Measurements from ENCODE around the gene SLC25A30.
"Not testable (repeated sequence)": the region's sequence is repeated elsewhere in the genome, so short reads cannot be mapped to it uniquely, and the experiment has no call there.

The SLC25A30 gene

DNA sequence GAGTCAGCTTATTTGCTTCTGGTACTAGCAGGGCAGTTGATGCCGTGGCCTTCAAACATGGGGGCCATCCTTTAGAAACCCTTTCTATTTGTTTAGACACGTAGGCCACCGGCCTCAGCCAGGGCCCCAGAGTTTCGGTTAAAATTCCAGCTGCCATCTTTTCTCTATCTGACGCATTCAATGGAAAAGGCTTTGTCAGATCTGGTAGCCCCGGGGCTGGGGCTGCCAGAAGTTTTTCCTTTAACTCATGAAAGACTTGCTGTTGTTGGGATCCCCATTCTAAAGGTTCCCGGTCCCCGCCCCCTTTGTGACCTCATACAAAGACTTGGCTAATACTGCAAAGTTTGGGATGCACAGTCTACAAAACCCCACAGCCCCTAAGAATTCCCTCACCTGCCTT is 41.5 kb downstream of the SLC25A30 start:
- DNase-seq; in situ Hi-C loops (cut with HindIII; ENCODE audit: low pct_ligation_motif_present, low pct_unique_long_range_greater_than_20kb, low sequenced_read_pairs): not testable (repeated sequence)

DNA sequence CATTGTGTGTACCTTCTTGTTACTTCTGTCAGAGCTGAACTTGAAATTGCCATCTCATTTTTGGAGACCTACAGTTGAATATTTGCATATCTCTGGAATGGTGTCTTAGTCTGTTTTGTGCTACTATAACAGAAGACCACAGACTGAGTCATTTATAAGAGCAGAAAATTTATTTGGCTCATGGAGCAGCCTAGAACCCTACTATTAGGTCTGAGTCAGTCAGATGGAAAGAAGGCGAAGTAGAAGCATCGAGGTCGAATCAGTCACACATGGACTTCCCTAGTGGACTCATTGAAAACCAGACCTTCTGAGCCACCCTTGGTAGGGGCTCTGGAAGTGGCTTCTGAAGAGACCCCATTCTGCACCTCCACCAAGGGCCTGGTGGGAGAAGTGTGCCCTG is 43.3 kb downstream of the SLC25A30 start:
- in situ Hi-C loops (cut with HindIII; ENCODE audit: low pct_ligation_motif_present, low pct_unique_long_range_greater_than_20kb, low sequenced_read_pairs): no loop called here

DNA sequence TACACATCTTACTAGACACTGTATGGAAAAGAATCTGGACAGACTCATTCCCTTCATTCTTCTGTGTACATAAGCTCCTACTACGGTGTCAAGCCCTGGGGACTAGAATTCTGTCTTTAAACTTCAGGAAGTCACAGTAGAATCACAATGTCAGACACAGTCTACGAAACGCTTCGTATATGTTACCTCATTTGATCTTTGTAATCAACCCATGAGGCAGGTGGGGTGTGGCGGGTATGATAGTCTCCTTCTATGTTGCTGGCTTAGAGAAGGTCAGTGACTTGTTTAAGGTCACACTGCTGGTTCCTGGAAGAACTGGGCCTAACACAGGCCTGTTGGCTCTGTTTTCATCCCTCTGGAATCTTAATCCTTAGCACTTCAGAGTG is 45.0 kb downstream of the SLC25A30 start:
- in situ Hi-C loops (cut with HindIII; ENCODE audit: low pct_ligation_motif_present, low pct_unique_long_range_greater_than_20kb, low sequenced_read_pairs): no loop called here
- DNase-seq: no peak

More for the DNA sequence above, 43.3 kb downstream of the SLC25A30 start:
- no peak for DNase-seq

DNA sequence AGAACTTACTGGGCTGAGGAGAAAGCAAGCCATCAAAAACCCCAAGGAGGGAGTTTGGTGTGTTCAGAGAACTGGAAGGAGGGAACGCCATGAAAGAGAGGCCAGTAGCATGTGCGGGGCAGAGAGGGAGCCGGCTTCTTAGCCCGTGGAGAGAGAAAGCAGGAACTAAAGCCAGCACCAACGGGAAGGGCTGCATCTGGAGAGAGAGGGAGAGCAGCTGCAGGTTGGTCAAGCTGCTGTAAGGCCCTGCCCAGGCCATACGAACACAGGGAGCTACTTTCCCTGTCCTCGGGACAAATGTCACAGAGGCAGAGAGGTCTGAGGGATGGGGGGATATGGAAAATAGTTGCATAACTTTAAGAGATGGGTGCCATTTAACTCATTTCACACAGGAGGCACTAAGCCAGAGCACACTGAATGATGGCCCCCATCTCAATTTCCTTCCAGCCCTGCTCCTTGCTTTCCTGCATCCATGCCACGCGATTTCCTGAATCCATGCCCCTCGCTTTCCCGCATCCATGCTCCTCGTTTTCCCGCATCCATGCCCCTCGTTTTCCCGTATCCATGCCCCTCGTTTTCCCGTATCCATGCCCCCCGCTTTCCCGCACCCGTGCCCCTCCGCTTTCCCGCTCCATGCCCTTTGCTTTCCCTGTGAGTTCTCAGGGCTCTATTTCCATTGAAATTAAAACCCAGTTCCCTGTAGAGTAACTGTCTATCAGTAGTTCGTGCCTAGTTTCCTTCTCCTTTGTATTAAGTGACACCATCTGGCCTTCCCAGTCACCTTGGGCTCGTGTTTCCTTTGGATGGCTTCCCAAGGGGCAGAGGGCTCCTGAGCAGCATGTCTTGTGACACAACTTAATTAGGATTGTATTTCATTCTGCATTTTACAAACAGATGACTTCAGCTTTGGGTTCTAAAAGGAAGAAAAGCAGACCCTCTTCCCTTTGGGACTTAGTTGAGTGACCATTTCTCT is 45.7 kb downstream of the SLC25A30 start:
- in situ Hi-C loops (cut with HindIII; ENCODE audit: low pct_ligation_motif_present, low pct_unique_long_range_greater_than_20kb, low sequenced_read_pairs): no loop called here
- DNase-seq: no peak

DNA sequence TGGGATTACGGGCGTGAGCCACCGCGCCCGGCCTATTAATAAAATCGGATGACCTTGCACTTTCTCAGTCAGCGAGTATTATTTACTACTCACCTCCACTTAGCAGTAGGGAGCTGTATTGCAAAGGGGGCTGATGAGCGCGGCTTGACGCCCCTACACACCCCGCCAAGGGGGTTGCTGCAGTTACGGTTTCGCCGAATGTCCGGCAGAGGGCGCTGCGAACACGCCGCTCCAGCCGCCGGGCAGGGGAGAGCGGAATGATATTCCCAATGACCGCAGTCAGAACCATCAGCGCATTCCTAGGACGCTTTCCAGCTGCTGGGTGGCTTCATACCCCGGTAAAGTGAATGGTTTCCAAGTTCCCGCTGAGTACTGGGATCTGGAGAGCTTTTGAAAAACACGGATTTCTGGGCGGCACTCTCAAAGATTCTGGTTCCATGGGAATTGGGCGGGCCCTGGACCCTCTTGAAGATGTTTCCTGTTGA is 47.2 kb downstream of the SLC25A30 start:
- DNase-seq: peak; percentile 76
- in situ Hi-C loops (cut with HindIII; ENCODE audit: low pct_ligation_motif_present, low pct_unique_long_range_greater_than_20kb, low sequenced_read_pairs): no loop called here

DNA sequence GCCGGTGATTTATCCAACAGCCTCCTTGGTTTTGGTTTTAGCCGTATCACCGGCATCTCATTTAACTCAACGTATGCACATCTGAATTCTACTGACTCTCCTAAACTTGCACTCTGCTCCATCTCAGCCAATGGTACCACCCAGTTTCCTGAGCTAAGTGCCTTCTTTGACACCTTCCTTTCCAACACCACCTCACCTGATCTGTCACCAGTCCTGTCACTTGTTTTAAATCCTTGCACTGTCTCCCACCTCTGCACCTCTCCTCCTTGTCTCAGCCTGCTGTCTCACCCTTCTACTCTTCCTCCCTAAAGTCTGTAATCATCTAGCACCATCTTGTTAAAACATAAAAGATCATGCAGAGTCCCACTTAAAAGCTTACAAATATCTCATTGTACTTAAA is 49.1 kb downstream of the SLC25A30 start:
- no peak for DNase-seq
- in situ Hi-C loops (cut with HindIII; ENCODE audit: low pct_ligation_motif_present, low pct_unique_long_range_greater_than_20kb, low sequenced_read_pairs): no loop called here

DNA sequence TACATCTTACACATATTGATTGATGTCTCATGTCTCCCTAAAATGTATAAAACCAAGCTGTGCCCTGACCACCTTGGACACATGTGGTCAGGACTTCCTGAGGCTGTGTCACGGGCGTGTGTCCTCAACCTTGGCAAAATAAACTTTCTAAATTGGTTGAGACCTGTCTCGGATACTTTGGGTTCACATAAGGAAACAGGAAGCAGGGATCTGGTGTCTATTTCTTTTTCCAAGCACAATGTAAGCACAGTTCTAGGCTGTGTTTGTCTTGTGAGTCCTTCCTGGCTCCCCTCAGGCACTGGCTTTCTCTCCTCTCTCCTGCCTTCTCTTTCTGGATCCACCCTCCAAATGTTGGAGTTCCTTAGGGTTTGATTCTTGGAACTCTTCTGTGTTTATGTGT is 49.6 kb downstream of the SLC25A30 start:
- no peak for DNase-seq

DNA sequence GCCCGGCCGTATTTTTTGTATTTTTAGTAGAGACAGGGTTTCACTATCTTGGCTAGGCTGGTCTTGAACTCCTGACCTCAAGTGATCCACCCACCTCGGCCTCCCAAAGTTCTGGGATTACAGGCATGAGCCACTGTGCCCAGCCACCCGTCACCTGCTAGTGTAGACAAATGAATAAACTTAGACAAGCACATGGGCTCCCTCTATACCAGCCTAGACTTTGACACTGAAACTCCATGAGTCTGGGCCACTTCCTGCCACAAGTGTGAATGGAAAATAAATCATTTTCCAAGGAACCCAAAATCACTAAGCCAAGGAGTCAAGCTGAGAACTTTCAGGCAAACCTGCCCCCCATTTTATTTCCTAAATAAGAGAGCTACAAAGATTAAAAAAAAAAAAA is 50.2 kb downstream of the SLC25A30 start:
- DNase-seq: no peak
- in situ Hi-C loops (cut with HindIII; ENCODE audit: low pct_ligation_motif_present, low pct_unique_long_range_greater_than_20kb, low sequenced_read_pairs): no loop called here

More for the DNA sequence above, 49.6 kb downstream of the SLC25A30 start:
- in situ Hi-C loops (cut with HindIII; ENCODE audit: low pct_ligation_motif_present, low pct_unique_long_range_greater_than_20kb, low sequenced_read_pairs): no loop called here

DNA sequence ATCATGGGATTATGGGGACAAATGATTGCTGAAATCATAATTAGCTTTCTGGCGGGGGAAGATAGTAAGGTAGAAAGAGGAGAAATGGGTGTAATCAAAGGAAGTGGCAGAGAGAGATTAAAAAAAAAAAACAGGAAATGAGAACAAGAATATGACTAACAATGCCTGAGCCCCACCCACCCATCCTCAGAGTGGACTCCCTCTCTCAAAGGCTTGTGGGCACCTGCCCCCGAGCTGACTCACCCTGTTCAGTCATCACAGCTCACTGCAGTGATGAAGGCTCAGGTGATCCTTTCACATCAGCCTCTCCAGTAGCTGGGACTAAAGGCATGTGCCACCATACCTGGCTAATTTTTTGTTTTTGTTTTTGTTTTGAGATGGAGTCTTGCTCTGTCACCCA is 50.8 kb downstream of the SLC25A30 start:
- DNase-seq: peak; percentile 90
- in situ Hi-C loops (cut with HindIII; ENCODE audit: low pct_ligation_motif_present, low pct_unique_long_range_greater_than_20kb, low sequenced_read_pairs): no loop called here

DNA sequence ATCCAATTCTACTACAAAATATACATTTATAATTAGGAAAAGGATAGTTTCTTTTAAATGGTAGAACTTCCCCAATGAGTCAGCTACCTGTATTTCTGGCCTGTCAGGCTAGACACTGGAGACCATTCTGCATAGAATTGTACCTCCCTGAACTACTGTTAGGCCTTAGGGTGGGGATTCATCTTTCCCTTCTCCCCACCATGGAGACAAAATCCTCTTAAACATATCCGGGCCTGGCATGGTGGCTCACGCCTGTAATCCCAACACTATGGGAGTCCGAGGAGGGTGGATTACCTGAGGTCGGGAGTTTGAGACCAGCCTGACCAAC is 52.7 kb downstream of the SLC25A30 start:
- DNase-seq: no peak
- in situ Hi-C loops (cut with HindIII; ENCODE audit: low pct_ligation_motif_present, low pct_unique_long_range_greater_than_20kb, low sequenced_read_pairs): no loop called here

DNA sequence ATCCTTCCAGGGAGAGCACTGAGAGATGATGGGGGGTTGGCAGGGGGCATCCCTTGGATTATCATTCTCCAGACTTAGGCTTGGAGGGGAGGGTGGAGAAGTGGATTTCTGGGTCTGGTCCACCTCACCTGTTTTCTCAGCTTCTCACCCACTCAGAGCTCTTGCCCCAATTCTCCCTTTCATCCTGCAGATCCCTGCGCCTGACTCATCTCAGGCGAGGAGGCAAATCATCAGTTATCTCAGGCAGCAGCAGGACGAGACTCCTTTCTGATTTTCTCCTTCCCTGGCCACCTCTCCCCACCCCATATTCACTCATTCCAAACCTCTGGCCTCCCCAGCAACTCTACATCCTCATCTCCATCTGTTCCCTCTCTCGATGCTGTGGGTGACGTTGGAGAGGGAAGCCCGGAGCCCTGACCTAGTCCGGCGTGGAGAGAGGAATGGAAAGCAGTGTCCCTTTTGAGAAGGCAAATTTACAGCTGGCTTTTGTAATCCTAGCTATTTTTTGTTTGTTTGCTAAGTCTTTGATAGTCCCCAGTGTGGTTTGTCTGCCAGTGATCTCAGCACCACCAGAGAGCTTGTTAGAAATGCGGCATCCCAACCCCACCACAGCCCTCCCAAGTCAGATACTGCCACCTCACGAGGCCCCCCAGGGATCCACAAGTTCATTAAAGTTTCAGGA is 53.2 kb downstream of the SLC25A30 start:
- in situ Hi-C loops (cut with HindIII; ENCODE audit: low pct_ligation_motif_present, low pct_unique_long_range_greater_than_20kb, low sequenced_read_pairs): no loop called here
- DNase-seq: no peak

DNA sequence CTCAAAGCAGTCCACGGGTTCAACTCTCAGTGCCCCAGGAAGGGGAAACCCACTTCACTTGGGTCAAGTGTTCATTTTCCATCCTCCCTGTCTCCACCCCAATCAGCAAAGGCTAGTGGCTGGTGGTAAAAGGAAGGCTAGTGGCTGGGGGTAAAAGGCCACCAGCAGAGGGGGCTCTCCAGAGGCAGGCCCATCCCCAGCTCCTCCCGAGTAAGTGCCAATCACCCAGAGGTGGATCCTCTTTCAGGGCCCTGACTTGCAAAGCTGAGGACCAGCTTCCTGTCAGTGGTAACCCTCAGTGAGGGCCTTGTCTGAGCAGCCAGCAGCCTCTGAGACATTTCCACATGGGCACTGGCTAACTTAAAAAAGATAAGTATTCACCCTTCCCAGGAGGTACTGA is 55.2 kb downstream of the SLC25A30 start:
- in situ Hi-C loops (cut with HindIII; ENCODE audit: low pct_ligation_motif_present, low pct_unique_long_range_greater_than_20kb, low sequenced_read_pairs): no loop called here
- no peak for DNase-seq

DNA sequence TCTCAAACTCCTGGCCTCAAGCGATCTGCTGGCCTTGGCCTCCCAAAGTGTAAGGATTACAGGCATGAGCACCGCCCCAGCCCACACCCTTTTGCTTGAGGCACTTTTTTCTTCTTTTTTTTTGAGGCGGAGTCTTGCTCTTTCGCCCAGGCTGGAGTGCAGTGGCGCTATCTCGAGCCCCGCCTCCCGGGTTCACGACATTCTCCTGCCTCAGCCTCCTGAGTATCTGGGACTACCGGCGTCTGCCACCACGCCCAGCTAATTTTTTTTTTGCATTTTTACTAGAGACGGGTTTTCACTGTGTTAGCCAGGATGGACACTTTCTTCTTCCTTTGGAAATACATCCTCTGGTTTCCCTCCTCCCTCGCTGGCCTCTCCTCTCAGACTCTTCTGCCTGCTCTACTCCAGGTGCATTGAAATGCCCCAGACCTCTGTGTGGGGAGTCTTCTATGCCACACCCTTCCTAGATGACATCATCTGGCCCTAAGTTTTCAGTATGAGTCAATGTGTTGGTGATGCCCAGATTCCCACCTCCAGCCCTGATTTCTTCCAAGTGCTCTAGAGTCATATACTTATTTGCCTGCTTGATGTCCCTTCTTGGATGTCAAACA is 56.5 kb downstream of the SLC25A30 start:
- peak; percentile 28 for DNase-seq
- in situ Hi-C loops (cut with HindIII; ENCODE audit: low pct_ligation_motif_present, low pct_unique_long_range_greater_than_20kb, low sequenced_read_pairs): no loop called here

DNA sequence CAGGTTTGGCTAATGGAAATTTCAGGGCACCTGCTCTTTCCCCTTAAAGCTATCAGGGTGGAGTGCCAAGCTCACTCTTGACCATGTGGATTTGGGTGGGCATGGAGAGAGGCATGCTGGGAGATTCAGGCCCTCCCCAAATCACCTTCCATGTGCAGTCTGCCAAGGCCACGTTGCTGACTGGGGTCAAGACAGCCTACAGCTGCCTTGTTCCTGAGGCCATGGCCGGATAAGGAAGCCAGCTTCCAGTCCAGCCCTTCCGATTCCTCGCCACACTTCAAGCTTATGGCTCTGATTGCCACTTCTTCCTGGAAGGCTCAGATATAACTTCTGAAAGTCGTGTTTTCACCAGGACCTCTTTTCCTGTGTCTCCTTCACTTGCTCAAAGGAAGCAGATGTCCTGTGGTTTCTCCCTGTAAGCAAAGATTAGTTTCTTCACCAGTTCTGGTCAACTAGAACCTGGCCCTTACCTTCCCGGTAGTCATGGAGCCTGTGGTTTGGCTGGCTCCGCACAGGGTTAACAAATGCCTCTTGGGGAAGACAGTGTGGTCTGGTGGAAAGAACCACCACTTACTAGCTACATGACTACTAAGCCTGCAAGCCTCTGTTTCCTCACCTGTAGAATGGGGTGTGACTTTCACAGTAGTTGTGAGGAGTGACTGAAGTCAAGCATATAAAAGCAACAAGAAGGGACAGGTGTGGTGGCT is 61.1 kb downstream of the SLC25A30 start:
- in situ Hi-C loops (cut with HindIII; ENCODE audit: low pct_ligation_motif_present, low pct_unique_long_range_greater_than_20kb, low sequenced_read_pairs): no loop called here
- DNase-seq: no peak

DNA sequence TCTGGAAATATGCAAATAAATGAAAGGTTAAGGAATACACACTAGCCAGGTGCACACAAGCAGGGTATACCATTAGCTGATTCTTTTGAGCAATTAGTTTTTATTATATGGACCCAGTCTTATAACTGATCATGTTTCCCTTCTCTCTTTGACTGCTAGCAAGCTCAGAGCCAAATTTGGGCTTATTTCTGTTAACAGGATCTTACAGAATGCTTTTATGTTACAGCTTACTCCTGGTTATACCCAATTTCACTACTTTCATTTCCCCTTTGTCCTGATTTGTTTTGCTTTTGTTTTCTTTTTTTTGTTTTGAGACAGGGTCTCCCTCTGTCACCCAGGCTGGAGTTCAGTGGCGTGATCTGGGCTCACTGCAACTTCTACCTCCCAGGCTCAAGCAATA is 64.3 kb downstream of the SLC25A30 start:
- in situ Hi-C loops (cut with HindIII; ENCODE audit: low pct_ligation_motif_present, low pct_unique_long_range_greater_than_20kb, low sequenced_read_pairs): no loop called here
- DNase-seq: no peak

DNA sequence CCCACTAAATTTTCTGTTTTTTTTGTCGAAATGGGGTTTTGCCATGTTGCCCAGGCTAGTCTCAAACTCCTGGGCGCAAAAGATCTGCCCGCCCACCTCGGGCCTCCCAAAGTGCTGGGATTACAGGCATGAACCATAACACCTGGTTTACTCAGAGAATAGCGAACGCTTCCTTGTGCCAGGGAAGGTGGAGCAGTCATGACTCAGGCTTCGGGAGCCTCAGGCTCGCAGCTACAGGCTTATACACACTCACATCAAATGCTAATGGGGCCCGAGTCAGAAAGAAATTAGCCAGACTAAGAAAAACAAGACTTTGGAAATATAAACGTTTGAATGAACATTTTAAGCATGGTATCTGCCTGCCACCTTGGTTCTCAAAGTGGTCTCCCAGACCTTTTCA is 66.1 kb downstream of the SLC25A30 start:
- DNase-seq: no peak
- in situ Hi-C loops (cut with HindIII; ENCODE audit: low pct_ligation_motif_present, low pct_unique_long_range_greater_than_20kb, low sequenced_read_pairs): no loop called here

DNA sequence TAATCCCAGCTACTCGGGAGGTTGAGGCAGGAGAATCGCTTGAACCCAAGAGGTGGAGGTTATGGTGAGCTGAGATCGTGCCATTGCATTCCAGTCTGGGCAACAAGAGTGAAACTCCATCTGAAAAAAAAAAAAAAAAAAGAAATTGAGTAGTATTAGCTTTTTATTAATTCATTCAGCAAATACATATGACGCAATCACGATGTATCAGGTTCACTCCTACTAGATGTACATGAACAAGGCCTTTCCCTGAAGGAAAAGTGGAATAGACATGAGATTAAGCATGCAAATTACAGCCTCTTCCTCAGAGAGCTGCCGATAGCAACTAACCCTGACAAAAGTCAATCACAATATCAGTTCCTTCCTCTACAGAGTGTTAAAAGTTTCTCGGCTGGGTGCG is 68.0 kb downstream of the SLC25A30 start:
- DNase-seq: no peak
- in situ Hi-C loops (cut with HindIII; ENCODE audit: low pct_ligation_motif_present, low pct_unique_long_range_greater_than_20kb, low sequenced_read_pairs): no loop called here

DNA sequence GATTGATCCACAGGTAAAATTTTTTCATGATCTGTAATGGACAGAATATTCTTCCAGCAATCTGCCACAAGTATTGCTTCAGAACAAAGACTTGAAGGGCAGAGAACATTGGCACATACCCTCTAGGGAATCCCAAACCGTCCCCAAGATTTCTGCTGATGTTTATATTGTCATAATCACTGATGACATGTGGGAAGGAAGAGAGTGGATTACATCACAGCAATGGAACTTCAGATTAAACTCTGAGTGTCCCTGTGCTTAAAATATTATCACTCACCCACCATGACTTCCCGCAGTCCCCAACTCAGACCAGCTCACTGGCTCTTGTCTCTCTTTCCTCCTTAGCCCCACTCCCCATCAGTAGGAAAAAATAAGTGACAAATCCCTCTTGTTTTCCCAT is 68.7 kb downstream of the SLC25A30 start:
- DNase-seq: no peak
- in situ Hi-C loops (cut with HindIII; ENCODE audit: low pct_ligation_motif_present, low pct_unique_long_range_greater_than_20kb, low sequenced_read_pairs): no loop called here

DNA sequence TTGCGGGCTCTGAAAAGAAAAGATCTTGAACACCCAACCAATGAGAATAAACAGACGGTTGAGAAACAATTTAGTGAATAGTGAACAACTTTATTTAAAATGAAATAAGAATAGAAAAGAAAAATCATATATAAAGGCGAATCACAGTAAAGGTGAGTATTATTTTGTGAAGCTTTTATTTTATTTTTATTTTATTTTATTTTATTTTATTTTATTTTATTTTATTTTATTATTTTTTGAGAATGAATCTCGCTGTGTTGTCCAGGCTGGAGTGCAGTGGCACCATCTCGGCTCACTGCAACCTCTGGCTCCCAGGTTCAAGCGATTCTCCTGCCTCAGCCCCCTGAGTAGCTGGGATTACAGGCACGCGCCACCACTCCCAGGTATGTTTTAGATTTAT is 74.1 kb downstream of the SLC25A30 start:
- in situ Hi-C loops (cut with HindIII; ENCODE audit: low pct_ligation_motif_present, low pct_unique_long_range_greater_than_20kb, low sequenced_read_pairs); DNase-seq: not testable (repeated sequence)

Measured in ACHN (cell line).